ENCODE results near the gene SLC16A3. TPM values are rescaled to one million over a fixed set of nuclear protein-coding genes. Genes with fewer than 3 reads are reported as not detected.

SLC16A3 gene
- total RNA-seq, 1 experiment from 2014 or later, result 28.7 TPM

DNA sequence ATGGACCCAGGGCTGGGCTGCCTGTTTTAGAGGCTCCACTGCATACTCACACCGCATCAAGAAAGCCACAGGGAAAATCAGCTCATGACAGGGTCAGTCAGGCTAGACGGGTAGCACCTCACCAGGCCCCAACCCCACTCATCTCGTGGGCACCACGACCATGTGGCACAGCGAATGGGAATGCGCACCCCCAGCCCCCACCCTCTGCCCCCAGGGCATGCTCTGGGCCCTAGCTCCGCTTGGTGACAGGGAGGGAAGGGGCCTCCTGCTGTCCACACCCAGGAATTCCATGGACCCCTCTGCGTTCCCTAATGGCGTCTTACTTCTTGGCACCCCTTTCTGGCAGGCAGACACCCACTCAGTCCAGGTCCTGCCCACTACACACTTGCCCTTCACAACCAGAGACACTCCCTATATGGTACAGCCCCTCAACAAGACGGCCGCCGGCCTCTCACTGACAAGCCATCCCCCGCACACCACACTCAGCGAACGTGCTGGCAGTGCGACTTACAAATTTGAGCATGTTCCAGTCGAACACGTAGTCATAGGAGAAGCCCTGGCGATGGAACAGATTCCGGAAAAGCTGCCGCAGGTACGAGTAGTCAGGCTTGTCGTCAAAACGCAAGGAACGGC lies 22.1 kb downstream of the SLC16A3 start (continued):
- TF ChIP-seq, protein P1, sequence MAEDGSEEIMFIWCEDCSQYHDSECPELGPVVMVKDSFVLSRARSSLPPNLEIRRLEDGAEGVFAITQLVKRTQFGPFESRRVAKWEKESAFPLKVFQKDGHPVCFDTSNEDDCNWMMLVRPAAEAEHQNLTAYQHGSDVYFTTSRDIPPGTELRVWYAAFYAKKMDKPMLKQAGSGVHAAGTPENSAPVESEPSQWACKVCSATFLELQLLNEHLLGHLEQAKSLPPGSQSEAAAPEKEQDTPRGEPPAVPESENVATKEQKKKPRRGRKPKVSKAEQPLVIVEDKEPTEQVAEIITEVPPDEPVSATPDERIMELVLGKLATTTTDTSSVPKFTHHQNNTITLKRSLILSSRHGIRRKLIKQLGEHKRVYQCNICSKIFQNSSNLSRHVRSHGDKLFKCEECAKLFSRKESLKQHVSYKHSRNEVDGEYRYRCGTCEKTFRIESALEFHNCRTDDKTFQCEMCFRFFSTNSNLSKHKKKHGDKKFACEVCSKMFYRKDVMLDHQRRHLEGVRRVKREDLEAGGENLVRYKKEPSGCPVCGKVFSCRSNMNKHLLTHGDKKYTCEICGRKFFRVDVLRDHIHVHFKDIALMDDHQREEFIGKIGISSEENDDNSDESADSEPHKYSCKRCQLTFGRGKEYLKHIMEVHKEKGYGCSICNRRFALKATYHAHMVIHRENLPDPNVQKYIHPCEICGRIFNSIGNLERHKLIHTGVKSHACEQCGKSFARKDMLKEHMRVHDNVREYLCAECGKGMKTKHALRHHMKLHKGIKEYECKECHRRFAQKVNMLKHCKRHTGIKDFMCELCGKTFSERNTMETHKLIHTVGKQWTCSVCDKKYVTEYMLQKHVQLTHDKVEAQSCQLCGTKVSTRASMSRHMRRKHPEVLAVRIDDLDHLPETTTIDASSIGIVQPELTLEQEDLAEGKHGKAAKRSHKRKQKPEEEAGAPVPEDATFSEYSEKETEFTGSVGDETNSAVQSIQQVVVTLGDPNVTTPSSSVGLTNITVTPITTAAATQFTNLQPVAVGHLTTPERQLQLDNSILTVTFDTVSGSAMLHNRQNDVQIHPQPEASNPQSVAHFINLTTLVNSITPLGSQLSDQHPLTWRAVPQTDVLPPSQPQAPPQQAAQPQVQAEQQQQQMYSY (CRISPR knock-in tag; IDR thresholded peaks at IDR 0.05), result no peak
- TF ChIP-seq, protein P2, sequence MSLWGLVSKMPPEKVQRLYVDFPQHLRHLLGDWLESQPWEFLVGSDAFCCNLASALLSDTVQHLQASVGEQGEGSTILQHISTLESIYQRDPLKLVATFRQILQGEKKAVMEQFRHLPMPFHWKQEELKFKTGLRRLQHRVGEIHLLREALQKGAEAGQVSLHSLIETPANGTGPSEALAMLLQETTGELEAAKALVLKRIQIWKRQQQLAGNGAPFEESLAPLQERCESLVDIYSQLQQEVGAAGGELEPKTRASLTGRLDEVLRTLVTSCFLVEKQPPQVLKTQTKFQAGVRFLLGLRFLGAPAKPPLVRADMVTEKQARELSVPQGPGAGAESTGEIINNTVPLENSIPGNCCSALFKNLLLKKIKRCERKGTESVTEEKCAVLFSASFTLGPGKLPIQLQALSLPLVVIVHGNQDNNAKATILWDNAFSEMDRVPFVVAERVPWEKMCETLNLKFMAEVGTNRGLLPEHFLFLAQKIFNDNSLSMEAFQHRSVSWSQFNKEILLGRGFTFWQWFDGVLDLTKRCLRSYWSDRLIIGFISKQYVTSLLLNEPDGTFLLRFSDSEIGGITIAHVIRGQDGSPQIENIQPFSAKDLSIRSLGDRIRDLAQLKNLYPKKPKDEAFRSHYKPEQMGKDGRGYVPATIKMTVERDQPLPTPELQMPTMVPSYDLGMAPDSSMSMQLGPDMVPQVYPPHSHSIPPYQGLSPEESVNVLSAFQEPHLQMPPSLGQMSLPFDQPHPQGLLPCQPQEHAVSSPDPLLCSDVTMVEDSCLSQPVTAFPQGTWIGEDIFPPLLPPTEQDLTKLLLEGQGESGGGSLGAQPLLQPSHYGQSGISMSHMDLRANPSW (CRISPR knock-in tag; conservative IDR thresholded peaks at IDR 0.05; ENCODE audit: low read depth), result no peak

DNA sequence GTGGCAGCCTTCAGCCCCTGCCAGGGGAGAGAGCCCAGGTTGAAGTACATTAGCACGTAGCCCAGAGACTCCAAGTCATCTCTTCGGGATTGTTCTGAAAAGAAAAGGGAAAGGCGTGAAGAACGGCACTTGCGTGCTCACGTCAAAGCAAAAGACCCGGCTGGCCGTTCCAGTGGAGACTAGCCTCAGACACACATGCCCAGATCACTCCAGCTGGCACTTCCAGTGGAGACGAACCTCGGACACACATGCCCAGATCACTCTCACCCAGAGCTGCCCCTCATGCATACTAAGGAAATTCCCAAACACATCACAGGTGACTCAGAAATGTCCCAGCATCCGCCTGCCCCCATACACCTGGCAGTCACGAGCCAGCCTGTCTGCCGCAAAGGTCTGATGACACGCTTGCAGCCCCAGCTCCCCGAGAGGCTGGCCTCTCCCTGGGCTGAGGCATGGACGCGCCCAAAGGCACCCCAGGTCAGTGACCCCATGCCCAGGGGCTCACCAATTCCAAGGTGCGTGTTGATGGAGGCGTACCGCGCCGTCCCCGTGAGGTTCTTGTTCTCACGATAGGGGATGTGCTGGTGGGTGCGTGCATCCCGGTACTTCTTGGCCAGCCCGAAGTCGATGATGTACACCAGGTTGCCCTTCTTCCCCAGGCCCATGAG lies 23.8 kb downstream of the SLC16A3 start:
- Mint-ChIP-seq H3K4me1 (no peaks in the 10 kb centered on the region), H3K4me3 (no peak overlapping the region), H3K27ac (peak overlapping the region; percentile 60; the same call in 1 of the 2 replicates), H3K27me3 (ENCODE audit: low read depth) (no peaks in the 10 kb centered on the region), H3K9me3 (peaks cover 4% of the 10 kb centered on the region; the same call in 1 of the 2 replicates), H3K36me3 (peaks cover 76% of the 10 kb centered on the region)
- ChIA-PET POLR2A (no interaction called here), CTCF (interaction anchor here (1.5 kb wide), 1 partner anchor 16 kb away, joined by 3 read pairs; no protein-coding TSS in a partner anchor)
- DNase-seq (ENCODE audit: low spot score), result no peak
- no peak for TF ChIP-seq JUN (CRISPR knock-in tag; IDR thresholded peaks at IDR 0.05)
- no peak for TF ChIP-seq SP1 (CRISPR knock-in tag; conservative IDR thresholded peaks at IDR 0.05)
- no peak for TF ChIP-seq TEAD4 (CRISPR knock-in tag; IDR thresholded peaks at IDR 0.05)
- TF ChIP-seq, protein P3, sequence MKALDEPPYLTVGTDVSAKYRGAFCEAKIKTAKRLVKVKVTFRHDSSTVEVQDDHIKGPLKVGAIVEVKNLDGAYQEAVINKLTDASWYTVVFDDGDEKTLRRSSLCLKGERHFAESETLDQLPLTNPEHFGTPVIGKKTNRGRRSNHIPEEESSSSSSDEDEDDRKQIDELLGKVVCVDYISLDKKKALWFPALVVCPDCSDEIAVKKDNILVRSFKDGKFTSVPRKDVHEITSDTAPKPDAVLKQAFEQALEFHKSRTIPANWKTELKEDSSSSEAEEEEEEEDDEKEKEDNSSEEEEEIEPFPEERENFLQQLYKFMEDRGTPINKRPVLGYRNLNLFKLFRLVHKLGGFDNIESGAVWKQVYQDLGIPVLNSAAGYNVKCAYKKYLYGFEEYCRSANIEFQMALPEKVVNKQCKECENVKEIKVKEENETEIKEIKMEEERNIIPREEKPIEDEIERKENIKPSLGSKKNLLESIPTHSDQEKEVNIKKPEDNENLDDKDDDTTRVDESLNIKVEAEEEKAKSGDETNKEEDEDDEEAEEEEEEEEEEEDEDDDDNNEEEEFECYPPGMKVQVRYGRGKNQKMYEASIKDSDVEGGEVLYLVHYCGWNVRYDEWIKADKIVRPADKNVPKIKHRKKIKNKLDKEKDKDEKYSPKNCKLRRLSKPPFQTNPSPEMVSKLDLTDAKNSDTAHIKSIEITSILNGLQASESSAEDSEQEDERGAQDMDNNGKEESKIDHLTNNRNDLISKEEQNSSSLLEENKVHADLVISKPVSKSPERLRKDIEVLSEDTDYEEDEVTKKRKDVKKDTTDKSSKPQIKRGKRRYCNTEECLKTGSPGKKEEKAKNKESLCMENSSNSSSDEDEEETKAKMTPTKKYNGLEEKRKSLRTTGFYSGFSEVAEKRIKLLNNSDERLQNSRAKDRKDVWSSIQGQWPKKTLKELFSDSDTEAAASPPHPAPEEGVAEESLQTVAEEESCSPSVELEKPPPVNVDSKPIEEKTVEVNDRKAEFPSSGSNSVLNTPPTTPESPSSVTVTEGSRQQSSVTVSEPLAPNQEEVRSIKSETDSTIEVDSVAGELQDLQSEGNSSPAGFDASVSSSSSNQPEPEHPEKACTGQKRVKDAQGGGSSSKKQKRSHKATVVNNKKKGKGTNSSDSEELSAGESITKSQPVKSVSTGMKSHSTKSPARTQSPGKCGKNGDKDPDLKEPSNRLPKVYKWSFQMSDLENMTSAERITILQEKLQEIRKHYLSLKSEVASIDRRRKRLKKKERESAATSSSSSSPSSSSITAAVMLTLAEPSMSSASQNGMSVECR (CRISPR knock-in tag; IDR thresholded peaks at IDR 0.05; ENCODE audit: borderline replicate concordance), result no peak
- no peak for TF ChIP-seq NR3C1 (CRISPR knock-in tag; conservative IDR thresholded peaks at IDR 0.05; ENCODE audit: low read depth)
- TF ChIP-seq, protein P4, sequence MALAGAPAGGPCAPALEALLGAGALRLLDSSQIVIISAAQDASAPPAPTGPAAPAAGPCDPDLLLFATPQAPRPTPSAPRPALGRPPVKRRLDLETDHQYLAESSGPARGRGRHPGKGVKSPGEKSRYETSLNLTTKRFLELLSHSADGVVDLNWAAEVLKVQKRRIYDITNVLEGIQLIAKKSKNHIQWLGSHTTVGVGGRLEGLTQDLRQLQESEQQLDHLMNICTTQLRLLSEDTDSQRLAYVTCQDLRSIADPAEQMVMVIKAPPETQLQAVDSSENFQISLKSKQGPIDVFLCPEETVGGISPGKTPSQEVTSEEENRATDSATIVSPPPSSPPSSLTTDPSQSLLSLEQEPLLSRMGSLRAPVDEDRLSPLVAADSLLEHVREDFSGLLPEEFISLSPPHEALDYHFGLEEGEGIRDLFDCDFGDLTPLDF (CRISPR knock-in tag; IDR thresholded peaks at IDR 0.05), result no peak
- no peak for TF ChIP-seq ZNF121 (CRISPR knock-in tag; IDR thresholded peaks at IDR 0.05)
- no peak for TF ChIP-seq SMAD4 (CRISPR knock-in tag; IDR thresholded peaks at IDR 0.05)
- TF ChIP-seq, protein P5, sequence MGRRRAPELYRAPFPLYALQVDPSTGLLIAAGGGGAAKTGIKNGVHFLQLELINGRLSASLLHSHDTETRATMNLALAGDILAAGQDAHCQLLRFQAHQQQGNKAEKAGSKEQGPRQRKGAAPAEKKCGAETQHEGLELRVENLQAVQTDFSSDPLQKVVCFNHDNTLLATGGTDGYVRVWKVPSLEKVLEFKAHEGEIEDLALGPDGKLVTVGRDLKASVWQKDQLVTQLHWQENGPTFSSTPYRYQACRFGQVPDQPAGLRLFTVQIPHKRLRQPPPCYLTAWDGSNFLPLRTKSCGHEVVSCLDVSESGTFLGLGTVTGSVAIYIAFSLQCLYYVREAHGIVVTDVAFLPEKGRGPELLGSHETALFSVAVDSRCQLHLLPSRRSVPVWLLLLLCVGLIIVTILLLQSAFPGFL (CRISPR knock-in tag; IDR thresholded peaks at IDR 0.05; ENCODE audit: borderline replicate concordance), result no peak
- TF ChIP-seq, protein P6, sequence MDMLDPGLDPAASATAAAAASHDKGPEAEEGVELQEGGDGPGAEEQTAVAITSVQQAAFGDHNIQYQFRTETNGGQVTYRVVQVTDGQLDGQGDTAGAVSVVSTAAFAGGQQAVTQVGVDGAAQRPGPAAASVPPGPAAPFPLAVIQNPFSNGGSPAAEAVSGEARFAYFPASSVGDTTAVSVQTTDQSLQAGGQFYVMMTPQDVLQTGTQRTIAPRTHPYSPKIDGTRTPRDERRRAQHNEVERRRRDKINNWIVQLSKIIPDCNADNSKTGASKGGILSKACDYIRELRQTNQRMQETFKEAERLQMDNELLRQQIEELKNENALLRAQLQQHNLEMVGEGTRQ (CRISPR knock-in tag; IDR thresholded peaks at IDR 0.05), result no peak
- TF ChIP-seq ZNF416 (CRISPR knock-in tag; IDR thresholded peaks at IDR 0.05), result no peak
- TF ChIP-seq GTF2I (CRISPR knock-in tag; conservative IDR thresholded peaks at IDR 0.05), result no peak
- TF ChIP-seq, protein P7, sequence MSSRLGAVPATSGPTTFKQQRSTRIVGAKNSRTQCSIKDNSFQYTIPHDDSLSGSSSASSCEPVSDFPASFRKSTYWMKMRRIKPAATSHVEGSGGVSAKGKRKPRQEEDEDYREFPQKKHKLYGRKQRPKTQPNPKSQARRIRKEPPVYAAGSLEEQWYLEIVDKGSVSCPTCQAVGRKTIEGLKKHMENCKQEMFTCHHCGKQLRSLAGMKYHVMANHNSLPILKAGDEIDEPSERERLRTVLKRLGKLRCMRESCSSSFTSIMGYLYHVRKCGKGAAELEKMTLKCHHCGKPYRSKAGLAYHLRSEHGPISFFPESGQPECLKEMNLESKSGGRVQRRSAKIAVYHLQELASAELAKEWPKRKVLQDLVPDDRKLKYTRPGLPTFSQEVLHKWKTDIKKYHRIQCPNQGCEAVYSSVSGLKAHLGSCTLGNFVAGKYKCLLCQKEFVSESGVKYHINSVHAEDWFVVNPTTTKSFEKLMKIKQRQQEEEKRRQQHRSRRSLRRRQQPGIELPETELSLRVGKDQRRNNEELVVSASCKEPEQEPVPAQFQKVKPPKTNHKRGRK (CRISPR knock-in tag; IDR thresholded peaks at IDR 0.05; ENCODE audit: borderline replicate concordance), result no peak
- no peak for TF ChIP-seq ETV6 (CRISPR knock-in tag; IDR thresholded peaks at IDR 0.05)
- ATAC-seq, result no peak

Measured in WTC11 (cell line).